ENCODE measurements around the gene SORCS2.
A peak's percentile ranks its signal among the peaks of the same experiment; 100 is the strongest.

SORCS2 gene

DNA sequence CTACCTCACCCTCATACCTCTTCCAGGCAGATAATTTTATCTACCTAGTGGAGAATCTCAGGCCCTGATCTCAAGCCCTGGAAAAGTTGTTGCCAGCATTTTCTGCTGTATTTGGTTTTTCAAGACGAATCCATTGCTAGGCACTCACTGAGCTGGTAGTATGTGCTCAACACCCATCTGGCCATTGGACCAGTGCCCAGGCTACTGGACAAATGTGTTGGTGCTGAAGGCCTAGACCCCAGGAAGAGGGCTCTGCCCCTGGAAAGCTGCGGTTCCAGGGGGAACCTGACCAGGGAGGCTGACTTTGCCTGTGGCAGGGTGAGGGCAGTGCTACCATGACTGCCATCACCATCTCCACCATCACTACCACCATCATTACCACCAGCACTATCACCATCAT, 170.0 kb downstream of the SORCS2 start:
- TF ChIP-seq, protein P1, sequence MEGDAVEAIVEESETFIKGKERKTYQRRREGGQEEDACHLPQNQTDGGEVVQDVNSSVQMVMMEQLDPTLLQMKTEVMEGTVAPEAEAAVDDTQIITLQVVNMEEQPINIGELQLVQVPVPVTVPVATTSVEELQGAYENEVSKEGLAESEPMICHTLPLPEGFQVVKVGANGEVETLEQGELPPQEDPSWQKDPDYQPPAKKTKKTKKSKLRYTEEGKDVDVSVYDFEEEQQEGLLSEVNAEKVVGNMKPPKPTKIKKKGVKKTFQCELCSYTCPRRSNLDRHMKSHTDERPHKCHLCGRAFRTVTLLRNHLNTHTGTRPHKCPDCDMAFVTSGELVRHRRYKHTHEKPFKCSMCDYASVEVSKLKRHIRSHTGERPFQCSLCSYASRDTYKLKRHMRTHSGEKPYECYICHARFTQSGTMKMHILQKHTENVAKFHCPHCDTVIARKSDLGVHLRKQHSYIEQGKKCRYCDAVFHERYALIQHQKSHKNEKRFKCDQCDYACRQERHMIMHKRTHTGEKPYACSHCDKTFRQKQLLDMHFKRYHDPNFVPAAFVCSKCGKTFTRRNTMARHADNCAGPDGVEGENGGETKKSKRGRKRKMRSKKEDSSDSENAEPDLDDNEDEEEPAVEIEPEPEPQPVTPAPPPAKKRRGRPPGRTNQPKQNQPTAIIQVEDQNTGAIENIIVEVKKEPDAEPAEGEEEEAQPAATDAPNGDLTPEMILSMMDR (conservative IDR thresholded peaks at IDR 0.05) = no peak
- H3K27ac ChIP-seq = no peak overlapping the region

DNA sequence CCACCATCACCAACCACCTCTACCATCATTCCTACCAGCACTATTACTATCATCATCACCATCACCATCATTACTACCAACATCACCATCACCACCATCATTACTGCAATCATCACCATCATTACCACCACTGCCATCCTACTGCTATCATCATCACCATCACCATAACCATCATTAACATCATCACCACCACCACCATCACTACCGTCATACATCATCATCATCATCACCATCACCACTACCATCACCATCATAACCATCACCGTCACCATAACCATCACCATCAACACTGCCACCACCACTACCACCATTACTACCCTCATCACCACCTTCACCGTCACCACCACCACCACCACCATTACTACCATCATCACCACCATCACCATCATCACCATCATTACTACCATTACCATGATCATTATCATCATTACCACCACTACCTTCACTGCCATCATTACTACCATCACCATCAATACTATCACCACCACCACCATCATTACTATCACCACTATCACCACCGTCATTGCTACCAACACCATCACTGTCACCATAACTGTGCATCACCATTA, 170.6 kb downstream of the SORCS2 start:
- TF ChIP-seq, protein P1 (conservative IDR thresholded peaks at IDR 0.05) = no peak

DNA sequence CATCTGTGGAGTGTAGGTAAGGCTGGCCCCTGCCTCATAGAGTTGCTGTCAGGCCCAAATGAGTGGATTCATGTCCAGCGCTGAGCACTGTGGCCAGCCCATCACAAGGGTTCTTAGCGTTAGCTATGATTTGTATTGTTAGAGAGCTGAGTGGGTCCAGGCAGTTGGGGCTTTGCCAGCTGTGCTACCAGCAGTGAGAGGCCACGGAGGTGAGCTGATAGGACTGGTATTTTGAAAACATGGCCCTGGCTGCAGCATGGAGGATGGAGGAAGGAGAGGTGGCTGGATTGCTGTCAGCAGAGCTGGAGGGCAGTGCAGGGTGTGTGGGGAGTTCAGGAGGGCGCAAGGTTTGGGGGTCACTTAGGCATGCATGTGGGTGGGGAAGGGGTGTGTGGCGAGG, 172.6 kb downstream of the SORCS2 start:
- TF ChIP-seq, protein P1 (conservative IDR thresholded peaks at IDR 0.05) = no peak
- no peak overlapping the region for H3K27ac ChIP-seq

More for the DNA sequence above, 170.6 kb downstream of the SORCS2 start:
- no peak overlapping the region for H3K27ac ChIP-seq

DNA sequence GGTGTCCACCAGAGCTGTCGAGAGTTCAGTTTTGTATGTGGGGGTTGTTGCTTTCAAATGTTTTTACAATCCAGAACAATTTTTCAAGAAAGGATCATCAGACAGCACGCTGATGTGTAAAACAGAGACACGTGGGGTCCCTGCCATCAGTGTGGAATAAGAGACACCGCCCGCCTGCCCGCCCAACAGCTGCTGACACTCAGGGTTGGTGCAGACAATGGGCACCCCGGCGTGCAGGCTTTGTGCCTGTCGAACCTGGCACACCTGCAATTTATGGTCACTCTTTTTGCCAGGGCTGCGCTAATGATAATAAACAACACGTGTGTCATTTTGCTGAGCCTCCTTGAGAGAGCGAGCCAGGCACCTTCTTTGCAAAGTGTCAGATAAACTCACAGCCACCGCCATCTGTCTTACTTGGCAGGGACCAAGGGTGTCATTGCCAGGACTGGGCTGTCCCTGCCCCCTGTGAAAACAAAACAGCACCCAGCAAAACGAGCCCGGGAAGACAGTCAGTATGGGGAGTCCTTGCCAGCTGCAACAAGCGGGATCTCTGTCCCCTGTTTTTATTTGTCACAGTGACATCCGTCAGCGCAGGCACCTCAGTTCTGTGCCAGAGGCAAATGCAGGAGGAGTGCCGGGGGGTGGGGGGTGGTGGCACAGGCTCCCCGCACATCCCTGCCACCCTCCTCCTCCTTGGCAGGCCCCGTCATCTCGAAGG, 173.3 kb downstream of the SORCS2 start:
- TF ChIP-seq, protein P1 (conservative IDR thresholded peaks at IDR 0.05) = no peak
- H3K27ac ChIP-seq = no peak overlapping the region

DNA sequence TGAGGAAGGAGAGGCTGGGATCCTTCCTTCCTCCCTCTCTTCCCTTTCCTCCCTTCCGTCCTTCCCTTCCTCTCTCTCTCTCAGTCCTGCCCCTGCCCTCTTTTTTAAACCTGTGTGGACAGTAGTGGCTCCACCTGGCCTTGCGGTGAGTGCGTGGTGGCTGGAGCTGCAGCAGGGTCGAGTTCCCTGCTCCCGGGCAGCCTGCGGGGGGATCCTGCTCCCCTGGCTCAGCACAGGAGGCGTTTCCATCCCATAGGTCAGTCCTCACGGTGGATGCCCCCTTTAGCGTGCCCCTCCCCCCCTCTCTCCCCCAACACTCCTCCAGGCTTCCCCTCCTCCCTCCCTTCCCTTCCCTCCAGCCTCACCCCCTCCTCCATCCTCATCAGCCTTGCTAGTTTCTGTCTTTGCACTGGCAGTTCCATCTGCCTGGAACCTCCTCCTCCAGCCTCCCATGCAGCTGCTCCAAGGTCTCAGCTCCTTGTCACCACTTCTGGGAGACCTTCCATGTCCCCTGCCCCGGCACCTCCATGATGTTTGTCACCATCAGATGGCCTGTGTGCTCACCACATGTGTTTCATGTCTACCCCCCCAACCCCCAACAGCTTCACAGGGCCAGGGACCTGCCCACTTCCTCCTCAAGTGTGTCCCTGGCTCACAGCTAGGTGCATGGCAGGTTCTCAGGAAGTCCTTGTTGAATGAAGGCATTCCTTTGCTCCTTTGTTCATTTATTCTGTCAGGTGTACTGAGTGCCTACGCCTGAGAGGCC, 174.0 kb downstream of the SORCS2 start:
- no peak overlapping the region for H3K27ac ChIP-seq
- TF ChIP-seq, protein P1 (conservative IDR thresholded peaks at IDR 0.05) = no peak

DNA sequence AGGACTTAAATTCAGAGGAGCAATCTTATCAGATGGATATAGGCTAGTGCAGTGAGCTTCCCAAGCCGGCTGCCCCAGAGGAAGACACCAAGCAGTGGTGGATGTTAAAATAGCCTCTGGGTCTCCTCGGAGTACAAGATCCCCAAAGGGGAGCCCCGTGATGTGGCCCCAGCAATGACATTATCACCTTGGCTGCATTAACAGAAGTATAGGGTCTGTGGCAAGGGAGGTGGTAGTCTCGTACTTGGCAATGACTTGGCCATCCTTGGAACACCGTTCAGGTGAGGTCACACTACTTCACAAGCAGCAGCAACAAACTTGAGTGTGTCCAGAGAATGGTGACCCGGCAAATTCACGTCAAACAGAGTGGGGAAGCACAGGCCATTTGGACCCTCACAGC, 174.6 kb downstream of the SORCS2 start:
- TF ChIP-seq, protein P1 (conservative IDR thresholded peaks at IDR 0.05) = no peak

DNA sequence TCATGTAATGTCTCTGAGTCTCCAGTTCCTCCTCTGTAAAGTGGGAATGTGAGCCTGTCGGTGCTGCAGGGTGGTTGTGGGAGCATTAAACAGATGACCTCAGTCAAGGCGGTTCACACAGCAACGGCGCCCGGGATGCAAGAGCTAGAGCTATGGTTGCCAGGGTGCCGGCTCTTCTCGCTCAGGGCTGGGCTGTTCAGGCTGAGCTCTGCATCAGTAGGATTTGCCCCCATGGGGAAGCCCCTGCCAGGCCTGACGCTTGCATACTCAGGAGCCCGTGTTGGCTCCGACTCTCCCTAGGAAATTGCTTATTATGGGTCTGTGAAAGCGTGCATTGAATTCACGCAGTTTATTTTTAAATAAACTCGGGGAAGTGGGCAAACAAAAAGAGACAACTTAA, 175.1 kb downstream of the SORCS2 start:
- peak overlapping the region; percentile 23 for H3K27ac ChIP-seq
- TF ChIP-seq, protein P1 (conservative IDR thresholded peaks at IDR 0.05) = no peak

More for the DNA sequence above, 174.6 kb downstream of the SORCS2 start:
- no peak overlapping the region for H3K27ac ChIP-seq
